ENCODE measurements around the gene RERG. TPM values are rescaled to one million over a fixed set of nuclear protein-coding genes. Genes with fewer than 3 reads are reported as not detected.

RERG gene
- total and polyA plus RNA-seq, 2 donors (not counting 3 experiments of a cell fraction or from before 2014, with no cell fraction given): not detected

- H3K27me3 ChIP-seq (ENCODE audit: control insufficient read depth in 2 of 2, insufficient read depth in 2 of 2, low read length in 2 of 2): peaks cover 2 to 3% of the 10 kb centered on the region in 2 experiments
- H2AFZ ChIP-seq (ENCODE audit: low read depth, low read length): no peak overlapping the region
- no peaks in the 10 kb centered on the region for H3K9me3 ChIP-seq (replicated peaks; ENCODE audit: control insufficient read depth, insufficient read depth, low read length)
- H3K9me1 ChIP-seq (replicated peaks; ENCODE audit: control insufficient read depth, extremely low read depth, insufficient read depth, low read length): no peaks in the 10 kb centered on the region
- FAIRE-seq: no peak
- no peak overlapping the region for H3K27ac ChIP-seq (ENCODE audit: insufficient read depth, low read depth, low read length)
- no TSS peak for BruUV-seq (replicated peaks)
- no peaks in the 10 kb centered on the region for H4K20me1 ChIP-seq (replicated peaks; ENCODE audit: control insufficient read depth, extremely low read depth, insufficient read depth, low read length)
- no peak overlapping the region for H3K4me2 ChIP-seq (ENCODE audit: insufficient read depth, low read length)
- ChIA-PET POLR2A (no interaction called here), CTCF (interaction anchor here (0.7 to 4.3 kb wide), 2 partner anchors 30 to 37 kb away, joined by 3 to 25 read pairs; partner anchors contain the start of gene RERG)
- TF ChIP-seq MYC (IDR thresholded peaks at IDR 0.05; ENCODE audit: low read depth, low read length): no peak
- TF ChIP-seq GATA2 (IDR thresholded peaks at IDR 0.05; ENCODE audit: insufficient read depth, insufficient read length, low read depth, low read length): no peak
- no peak for TF ChIP-seq FOS (IDR thresholded peaks at IDR 0.05; ENCODE audit: borderline replicate concordance, insufficient read depth, low read length)
- DNase-seq (ENCODE audit: low read depth, low spot score): no peak
- dilution Hi-C loops (cut with MboI; ENCODE audit: extremely low pct_ligation_motif_present, low sequenced_read_pairs) (no loop called here), intact Hi-C loops (cut with micrococcal nuclease) (no loop called here)
- H3K4me1 ChIP-seq (ENCODE audit: control insufficient read depth, extremely low read depth, insufficient read depth, low read length): no peaks in the 10 kb centered on the region
- H3K4me3 ChIP-seq (replicated peaks in 1 of 3; ENCODE audit: insufficient read depth in 1 of 3, low read depth in 1 of 3, low read length in 3 of 3): no peak overlapping the region
- no peak overlapping the region for H3K9ac ChIP-seq (replicated peaks; ENCODE audit: extremely low read depth, insufficient read depth, low read length)
- H3K36me3 ChIP-seq (ENCODE audit: control insufficient read depth in 2 of 2, extremely low read depth in 1 of 2, insufficient read depth in 2 of 2, low read length in 2 of 2): no peaks in the 10 kb centered on the region
- H3K79me2 ChIP-seq (ENCODE audit: control insufficient read depth, insufficient read depth, low read length): no peaks in the 10 kb centered on the region
Measured at GRCh38 chr12:15183821-15184220, 37.4 kb downstream of the RERG start.

DNA sequence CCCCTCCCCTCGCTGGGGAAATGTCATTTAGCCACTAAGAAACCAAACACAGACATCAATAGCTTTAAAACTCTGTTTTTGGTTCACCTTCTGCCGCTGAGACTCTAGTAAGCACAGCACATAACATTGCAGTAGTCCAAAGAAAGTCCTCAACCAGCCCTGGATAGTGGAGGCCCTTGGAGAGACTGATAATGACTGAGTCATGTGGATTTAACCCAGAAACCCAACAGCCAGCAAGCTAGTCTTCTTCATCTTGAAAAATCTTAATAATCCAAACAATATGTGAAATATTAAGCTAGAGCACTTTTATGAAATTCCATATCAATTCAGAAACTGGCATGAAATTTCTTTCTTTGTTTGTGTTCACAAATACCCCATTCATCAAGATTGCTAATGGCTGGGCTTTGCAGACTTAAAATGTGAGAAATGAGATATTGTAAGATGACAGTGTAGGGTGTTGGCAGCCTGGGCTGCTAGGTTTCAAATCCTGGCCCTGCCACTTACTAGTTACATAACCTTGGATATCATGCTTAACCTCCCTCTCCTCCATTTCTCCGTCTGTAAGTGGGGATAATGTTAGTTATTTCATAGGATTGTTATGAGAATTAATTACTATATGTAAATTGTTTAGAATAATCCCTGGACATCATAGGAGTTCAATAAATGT is 40.1 kb downstream of the RERG start:
- Histone ChIP-seq H3K9me3 (replicated peaks; ENCODE audit: control insufficient read depth, insufficient read depth, low read length) (no peaks in the 10 kb centered on the region), H3K36me3 (ENCODE audit: control insufficient read depth in 2 of 2, extremely low read depth in 1 of 2, insufficient read depth in 2 of 2, low read length in 2 of 2) (no peaks in the 10 kb centered on the region), H3K27ac (ENCODE audit: insufficient read depth, low read depth, low read length) (no peak overlapping the region), H3K4me1 (ENCODE audit: control insufficient read depth, extremely low read depth, insufficient read depth, low read length) (no peaks in the 10 kb centered on the region), H3K79me2 (ENCODE audit: control insufficient read depth, insufficient read depth, low read length) (no peaks in the 10 kb centered on the region), H3K4me2 (ENCODE audit: insufficient read depth, low read length) (no peak overlapping the region), H3K4me3 (replicated peaks in 1 of 3; ENCODE audit: insufficient read depth in 1 of 3, low read depth in 1 of 3, low read length in 3 of 3) (no peak overlapping the region), H2AFZ (ENCODE audit: low read depth, low read length) (no peak overlapping the region), H4K20me1 (replicated peaks; ENCODE audit: control insufficient read depth, extremely low read depth, insufficient read depth, low read length) (no peaks in the 10 kb centered on the region), H3K27me3 (ENCODE audit: control insufficient read depth in 2 of 2, insufficient read depth in 2 of 2, low read length in 2 of 2) (peaks cover 2 to 3% of the 10 kb centered on the region in 2 experiments), H3K9ac (replicated peaks; ENCODE audit: extremely low read depth, insufficient read depth, low read length) (no peak overlapping the region), H3K9me1 (replicated peaks; ENCODE audit: control insufficient read depth, extremely low read depth, insufficient read depth, low read length) (no peaks in the 10 kb centered on the region)
- FAIRE-seq (no peak), DNase-seq (ENCODE audit: low read depth, low spot score) (no peak)
- BruUV-seq (replicated peaks): no TSS peak
- ChIA-PET POLR2A (no interaction called here), CTCF (interaction anchor here (0.8 to 4.3 kb wide), 2 partner anchors 9 to 40 kb away, joined by 3 to 25 read pairs; partner anchors contain the start of gene RERG)
- dilution Hi-C loops (cut with MboI; ENCODE audit: extremely low pct_ligation_motif_present, low sequenced_read_pairs): no loop called here
- TF ChIP-seq MAX (IDR thresholded peaks at IDR 0.05; ENCODE audit: insufficient read depth, insufficient read length): no peak
- TF ChIP-seq, protein P1, sequence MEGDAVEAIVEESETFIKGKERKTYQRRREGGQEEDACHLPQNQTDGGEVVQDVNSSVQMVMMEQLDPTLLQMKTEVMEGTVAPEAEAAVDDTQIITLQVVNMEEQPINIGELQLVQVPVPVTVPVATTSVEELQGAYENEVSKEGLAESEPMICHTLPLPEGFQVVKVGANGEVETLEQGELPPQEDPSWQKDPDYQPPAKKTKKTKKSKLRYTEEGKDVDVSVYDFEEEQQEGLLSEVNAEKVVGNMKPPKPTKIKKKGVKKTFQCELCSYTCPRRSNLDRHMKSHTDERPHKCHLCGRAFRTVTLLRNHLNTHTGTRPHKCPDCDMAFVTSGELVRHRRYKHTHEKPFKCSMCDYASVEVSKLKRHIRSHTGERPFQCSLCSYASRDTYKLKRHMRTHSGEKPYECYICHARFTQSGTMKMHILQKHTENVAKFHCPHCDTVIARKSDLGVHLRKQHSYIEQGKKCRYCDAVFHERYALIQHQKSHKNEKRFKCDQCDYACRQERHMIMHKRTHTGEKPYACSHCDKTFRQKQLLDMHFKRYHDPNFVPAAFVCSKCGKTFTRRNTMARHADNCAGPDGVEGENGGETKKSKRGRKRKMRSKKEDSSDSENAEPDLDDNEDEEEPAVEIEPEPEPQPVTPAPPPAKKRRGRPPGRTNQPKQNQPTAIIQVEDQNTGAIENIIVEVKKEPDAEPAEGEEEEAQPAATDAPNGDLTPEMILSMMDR (IDR thresholded peaks at IDR 0.05; ENCODE audit: extremely low read depth in 1 of 2, insufficient read depth in 1 of 2, low read depth in 1 of 2, low read length in 2 of 2): no peak
- no peak for TF ChIP-seq POLR2A (IDR thresholded peaks at IDR 0.05; ENCODE audit: low read depth, low read length)
- no peak for TF ChIP-seq EZH2 (IDR thresholded peaks at IDR 0.05; ENCODE audit: borderline replicate concordance, low read depth, low read length, severe bottlenecking)
- no peak for TF ChIP-seq FOS (IDR thresholded peaks at IDR 0.05; ENCODE audit: borderline replicate concordance, insufficient read depth, low read length)
- no peak for TF ChIP-seq MYC (IDR thresholded peaks at IDR 0.05; ENCODE audit: low read depth, low read length)
- TF ChIP-seq JUN (IDR thresholded peaks at IDR 0.05; ENCODE audit: borderline replicate concordance, insufficient read depth, insufficient read length, low read depth): no peak
- TF ChIP-seq GATA2 (IDR thresholded peaks at IDR 0.05; ENCODE audit: insufficient read depth, insufficient read length, low read depth, low read length): no peak
- TF ChIP-seq POLR2AphosphoS5 (IDR thresholded peaks at IDR 0.05; ENCODE audit: insufficient read depth, low read depth, low read length): no peak
- intact Hi-C loops (cut with micrococcal nuclease): no loop called here
